Anterior cingulate cortex (tissue), 58 donors: Measurements from ENCODE around the gene WWOX.

Experiments used
- DNase-seq, 58 donors: peaks; one replicate each; lab custom pipeline; 2025; lab: John Stamatoyannopoulos, UW

WWOX gene

DNA sequence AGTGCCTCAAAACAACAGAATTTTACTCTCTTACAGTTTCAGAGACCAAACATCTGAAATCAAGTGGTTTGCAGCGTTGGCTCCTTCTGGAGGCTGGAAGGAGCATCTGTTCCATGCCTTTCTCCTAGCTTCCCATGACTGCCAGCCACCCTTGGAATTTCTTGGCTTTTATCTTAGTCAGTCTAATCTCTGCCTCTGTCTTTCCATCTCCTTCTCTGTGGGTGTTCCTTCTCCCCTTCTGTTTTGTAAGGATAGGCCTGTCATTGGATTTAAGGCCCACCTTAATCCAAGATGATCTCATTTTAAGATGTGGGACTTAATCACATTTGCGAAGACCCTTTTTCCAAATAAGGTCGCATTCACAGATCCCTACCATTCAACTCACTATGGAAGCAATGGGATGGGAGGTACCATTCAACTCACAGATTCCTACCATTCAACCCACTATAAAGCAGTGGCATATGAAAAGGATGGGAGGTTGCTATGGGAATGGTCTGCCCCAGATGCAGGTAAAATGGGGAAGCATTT, 321.8 kb downstream of the WWOX start:
- no peak for DNase-seq

DNA sequence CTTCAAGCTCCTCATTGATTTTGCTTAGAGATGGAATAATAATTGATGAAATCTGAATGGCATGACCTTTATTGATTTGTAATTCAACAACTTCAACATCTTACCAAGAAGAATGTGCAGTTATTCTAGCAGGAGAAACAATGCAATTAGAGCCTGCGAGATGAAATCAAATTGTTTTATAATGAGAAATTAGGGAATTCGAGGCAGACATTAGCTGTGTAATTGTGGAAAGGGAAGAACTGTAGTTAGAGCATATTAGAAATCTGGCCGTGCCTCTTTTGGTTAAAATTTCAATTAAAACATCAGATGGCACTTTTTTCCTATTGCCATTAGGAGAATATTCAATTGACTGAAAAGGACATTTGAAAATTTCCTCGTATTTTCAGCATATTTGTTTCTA, 325.8 kb downstream of the WWOX start:
- DNase-seq, result no peak

DNA sequence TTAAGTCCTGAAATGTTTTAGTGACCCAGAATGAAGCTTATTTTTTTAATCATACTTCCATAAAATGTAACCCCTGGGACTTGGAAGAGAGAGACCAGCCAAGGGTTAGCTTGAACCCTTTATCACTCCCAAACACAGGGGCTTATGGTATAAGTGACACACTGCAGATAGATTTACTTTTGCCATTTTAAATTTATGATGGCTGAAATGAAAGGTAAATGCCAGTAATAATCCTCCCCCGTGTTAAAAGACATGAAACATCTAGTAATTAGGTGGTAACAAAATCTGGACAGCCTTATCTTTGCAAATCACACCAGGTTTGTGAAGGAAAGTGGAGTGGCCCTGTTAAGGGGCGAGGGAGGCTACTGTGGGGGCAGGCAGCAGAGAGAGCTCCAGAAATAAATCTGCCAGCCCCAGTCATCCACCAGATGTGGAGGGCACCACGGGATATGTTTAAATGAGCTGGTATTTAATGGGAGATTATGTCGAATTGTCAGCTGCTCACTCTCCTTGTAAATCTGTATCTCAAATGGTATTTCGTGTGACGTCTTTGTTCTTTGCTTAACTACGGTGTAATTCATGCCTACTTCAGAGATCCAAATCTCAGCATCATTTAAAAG, 326.5 kb downstream of the WWOX start:
- DNase-seq, result no peak

DNA sequence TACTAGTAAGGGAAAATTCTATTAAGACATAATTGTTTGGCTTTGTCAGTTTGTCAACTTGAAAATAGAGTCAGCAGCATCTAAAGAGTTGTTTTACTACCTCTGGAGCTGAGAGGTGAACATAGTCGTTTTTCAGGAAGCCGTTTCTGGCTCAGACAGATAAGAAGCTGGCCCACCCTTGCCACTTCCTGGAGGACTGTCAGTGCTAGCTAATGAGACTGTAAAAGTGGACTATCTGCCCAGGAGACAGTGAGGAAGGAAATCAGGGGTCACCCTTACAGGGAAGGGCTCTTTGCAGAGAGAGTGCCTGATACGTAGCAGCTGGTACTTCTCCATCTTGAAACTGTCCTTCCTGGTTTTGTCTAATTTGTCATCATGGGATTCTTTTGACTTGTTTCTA, 328.7 kb downstream of the WWOX start:
- no peak for DNase-seq

DNA sequence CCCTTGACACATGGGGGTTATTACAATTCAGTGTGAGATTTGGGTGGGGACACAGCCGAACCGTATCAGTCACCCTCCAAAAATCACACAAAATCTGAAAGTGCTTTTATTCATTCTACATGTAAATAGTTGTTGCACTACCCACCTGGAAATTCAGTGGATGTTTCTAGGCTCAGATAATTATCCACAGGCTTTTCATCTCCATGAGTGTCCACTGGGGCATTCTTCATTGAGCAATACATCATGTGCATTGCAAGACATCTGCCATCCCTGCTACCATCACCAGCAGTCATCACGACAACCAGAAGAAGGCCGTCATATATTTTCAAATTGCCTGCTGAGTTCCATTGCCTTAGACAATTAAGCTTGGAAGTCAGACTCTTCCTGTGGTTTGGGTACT, 330.8 kb downstream of the WWOX start:
- DNase-seq, result no peak

DNA sequence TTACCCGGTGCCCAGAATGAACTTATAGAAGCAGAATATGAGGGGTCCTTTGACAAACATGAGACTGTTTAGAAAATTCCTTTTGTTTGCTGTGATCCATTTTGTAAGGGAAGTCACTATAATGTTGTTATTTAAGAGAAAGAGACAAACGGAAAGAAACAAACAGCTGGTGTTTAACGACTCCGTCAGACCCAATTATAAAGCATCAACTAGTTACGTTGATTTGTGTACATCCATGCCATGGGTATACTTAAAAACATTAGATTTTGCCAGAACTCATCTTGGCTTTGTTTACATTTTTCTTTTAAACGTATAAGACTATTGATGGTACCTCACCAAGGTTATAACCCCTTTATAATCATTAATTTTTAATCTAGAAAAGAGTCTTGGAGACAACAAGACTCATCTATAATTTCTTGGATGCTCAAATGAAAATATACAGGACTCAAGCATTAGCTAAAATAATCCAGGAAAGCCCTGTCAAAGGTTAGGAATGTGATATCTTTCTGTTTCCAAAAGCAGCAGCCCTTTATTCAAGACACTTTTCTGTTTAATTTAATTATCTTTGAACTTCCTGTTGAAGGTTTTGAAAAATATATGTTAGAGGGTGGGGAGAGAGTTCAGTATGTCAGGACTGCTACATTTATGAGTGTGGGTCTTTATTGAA, 331.7 kb downstream of the WWOX start:
- no peak for DNase-seq

DNA sequence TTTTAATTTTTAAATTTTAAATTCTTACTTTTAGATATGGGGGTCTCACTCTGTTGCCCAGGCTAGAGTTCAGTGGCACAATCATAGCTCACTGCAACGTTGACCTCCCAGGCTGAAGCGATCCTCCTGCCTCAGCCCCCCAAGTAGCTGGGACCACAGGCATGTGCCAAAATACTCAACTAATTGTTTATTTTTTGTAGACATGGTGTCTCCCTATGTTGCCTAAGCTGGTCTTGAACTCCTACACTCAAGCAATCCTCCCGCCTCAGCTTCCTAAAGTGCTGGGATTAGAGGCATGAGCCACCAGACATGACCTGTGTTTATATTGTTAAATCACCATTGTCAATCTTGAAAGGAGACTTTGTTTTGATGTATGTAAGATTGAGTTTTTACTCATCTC, 332.2 kb downstream of the WWOX start:
- no peak for DNase-seq

DNA sequence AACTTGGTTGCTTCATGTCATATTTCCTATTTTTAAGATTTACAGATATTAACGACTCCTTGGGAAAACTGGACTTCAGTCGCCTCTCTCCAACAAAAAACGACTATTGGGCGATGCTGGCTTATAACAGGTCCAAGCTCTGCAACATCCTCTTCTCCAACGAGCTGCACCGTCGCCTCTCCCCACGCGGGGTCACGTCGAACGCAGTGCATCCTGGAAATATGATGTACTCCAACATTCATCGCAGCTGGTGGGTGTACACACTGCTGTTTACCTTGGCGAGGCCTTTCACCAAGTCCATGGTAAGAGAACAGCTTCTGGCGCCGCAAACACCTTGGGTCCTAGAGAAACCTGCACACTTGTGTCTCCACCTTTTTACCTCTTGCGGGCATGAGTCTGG, 333.0 kb downstream of the WWOX start:
- no peak for DNase-seq

DNA sequence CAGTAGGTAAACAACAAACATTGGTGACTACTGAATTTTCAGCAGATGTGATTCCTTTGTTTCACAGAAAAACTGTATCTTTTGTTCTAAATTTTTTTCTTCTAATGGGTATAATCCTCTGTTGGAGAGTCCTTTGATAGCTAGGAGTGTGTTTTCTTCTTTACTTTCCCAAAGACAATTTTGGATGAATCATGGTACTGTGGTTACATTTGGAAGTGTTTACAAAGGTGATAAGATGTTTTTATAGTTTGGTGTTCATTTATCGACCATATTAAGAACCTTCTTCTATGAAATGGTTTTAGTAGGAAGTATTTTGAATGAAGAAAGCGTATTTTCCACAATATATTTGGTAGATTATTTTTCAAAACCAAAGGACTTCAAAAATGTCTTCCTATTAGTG, 333.7 kb downstream of the WWOX start:
- DNase-seq, result no peak

DNA sequence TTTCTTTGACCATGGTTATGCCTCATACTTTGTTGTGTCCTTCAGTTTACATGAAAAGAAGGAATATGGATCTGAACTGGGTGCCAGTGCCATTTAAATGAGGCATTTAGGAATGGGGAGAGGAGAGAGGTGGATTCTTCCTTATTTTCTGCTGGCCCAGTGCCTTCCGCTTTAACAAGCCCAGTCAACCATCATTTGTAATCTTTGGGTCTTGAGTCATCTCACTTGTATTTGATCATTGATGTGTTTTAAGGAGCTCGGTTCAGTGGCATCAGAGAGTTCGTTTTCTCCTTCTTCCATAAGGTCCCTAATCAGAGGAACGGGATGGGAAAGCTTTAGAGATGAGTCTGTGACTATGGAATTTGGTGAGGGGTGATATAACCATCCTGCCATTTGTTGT, 334.9 kb downstream of the WWOX start:
- DNase-seq, result no peak

DNA sequence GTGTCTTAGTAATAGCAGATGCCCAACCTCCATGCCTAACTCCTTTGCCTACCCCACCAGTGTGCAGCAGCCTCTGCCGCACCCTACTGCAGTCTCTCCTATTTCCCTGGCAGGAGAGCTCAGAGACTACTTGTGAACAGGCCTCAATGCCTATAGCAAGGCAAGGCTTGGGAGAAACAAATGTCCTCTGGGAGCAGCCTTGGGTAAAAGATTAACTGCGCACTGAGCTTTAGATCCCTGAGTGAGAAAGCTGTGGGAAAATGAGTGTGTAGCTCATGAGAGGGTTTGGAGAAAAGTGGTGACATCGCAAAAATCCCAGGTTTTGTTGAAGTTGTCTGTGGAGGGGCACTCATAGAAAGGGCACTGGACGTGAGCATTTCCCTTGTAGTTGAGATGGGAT, 335.8 kb downstream of the WWOX start:
- DNase-seq, result no peak

DNA sequence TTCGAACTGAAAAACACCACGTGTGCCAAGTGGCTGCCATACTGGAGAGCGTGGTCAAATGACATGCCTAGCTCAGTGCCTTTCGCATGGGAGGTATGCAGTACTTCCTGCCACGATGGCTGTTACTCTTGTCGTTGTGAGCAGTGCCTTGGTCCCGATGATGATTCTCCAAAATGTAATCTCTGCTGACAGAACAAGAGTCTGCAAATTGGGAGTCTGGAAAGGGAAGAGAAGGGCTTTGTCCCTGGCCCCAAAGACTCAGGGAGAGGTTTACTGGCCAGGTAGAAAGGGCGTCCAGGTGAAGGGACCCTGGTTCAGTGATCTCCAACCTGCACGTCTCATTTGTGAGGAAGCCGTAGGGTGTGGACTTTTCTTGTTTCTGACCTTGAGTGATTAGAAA, 336.6 kb downstream of the WWOX start:
- no peak for DNase-seq

DNA sequence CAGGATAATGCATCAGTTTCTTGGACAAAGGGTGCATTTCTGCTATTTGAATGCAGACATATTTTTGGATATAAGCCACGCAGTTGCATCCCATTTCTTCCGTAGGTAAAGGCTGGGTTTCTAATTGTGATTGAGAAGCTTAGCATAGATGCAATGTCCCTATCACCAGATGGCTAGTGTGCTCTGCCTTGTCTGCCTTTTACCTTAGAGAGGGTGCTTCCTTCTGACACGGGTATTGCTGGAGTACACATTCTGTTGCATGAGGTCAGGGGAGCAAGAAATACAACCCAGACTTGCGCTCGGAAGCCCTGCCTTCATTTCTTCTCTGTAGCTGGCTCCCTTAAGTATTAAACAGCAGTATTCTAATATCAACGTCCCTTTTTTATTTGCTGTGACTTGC, 337.4 kb downstream of the WWOX start:
- no peak for DNase-seq

DNA sequence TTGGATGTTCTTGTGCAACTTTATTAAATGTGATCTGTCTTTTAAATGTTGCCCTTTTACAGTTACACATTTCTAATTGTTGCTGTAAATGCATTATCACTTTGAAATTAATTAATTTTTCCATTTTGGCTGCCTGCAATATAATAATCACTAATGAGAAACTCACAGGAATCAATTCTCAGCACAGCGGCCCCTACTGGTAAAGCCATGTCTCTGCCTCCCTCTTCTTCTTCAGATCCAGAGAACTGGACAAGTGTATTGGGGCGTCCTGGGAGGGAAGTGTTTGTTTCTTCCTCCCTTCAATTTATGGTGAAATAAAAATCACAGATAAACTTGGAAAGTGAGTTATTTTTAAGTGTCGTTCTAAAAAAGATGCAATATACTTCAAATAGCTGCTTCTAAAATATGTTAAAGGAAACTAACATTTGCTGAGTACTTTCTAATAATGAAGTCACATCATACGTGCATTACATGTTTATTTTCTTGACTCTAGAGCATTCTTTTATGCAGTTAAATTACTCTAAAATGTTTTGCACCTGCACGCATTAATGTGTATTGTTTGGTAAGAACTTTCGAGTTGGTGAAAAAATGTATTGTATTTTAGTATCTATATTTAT, 338.0 kb downstream of the WWOX start:
- peak in 18 of 58 donors; percentile 1 to 33 (median 6) for DNase-seq

DNA sequence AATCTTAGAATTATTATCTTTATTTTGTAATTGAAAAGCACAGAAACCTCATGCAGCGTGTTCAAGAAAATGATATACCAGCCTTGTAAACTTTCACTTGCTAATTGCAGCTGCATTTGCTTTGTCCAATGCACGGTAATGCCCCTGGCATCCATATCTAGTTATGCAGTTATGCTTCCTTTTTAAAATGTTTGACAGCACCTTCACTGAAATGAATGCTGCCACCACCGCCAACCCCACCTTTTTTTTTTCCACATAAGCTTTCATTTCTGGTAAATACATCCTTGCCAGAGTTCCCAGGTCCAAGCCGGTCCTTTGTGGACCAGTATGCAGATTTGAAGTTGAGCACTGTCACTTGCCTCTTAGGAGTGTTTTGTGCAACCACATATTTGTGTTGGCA, 338.8 kb downstream of the WWOX start:
- no peak for DNase-seq

DNA sequence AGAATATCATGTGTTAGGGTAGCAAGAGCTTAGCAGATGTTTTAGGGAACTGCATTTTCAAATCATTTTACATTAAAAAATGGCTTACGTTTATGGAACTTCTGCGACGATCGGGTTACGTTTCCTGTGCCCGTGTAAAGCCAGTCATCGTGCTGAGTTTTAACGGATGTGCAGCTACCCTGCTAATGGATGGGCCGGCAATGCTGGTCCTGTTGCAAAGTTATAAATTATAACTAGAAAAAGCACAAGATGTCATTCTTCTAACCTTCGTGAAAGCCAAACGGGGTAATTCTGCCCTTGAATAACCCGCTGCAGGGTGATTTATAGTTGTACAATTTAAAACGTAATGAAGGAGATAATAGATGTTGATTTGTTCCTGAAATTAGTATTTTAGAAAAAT, 339.2 kb downstream of the WWOX start:
- no peak for DNase-seq

DNA sequence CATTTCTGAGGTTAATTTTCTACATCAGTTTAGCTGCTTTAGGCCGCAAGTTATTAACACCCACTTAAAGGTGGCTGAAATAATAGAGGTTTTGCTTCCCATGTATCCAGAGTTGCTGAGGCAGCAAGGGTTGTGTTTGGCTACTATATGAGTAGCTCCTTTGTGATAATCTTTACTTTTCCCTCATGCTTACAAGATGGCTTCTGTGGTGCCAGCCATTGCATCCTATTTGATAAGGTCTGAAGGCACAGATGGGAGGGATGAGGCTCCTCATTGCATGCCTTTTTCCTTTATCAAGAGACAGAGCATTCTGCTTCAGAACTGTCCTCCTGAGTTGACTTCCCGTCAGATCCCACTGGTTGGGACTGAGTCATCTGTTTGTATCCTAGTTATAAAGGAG, 340.2 kb downstream of the WWOX start:
- DNase-seq, result no peak

DNA sequence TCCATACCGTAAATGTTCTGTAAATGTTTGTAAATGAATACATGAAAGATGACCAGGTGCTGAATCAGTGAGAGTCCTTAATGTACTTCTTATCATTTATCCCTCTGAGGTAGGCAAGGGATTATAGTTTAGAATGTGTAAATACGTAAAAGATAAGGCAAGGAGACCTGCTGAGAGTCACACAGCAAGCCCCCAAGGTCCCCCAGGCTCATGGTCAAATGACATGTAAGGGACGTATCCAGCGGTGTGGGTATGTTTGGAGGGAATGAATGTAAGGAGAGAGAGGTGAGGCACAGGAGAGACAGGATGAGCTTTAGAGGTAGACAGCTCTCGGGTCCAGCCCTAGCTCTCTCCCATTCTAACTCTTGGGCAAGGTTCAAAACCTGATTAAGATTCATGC, 341.8 kb downstream of the WWOX start:
- no peak for DNase-seq

DNA sequence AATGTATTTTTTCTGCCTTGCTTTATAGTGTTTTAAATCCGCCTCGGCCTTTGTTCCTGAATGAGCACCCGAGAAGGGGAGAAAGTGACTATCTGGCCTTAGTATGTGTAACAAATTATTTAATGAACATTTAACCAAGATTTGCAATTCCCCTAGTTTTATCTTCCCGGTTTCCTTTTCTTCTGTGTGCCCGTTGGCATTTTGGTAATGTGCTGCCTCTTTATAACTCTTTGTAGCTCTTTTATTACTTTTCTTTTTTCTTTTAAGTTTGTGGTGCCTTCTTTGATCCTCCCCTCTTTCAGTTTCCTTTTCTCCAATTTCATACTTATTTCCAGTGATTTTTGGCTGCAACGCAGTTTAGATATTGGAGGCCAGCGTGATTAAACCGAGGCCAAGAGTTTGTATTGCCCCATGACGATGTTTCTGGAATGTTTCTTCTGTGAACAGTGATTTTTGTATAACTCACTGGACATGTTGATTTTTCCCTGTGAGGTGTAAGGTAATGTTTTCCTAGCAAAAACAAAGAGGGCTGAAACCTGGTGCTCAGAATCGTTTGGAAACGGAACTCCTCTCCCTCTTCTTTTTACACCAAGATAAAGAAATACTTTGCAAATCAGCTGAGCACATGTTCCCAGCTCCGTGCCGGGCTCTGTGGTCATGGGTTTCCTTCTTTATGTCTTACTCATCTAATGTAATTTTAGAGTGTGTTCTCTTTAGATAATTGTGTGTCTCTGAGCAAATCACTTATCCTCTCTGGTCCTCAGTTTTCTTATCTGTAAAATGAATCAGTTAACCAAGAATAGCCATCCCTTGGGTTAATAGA, 344.3 kb downstream of the WWOX start:
- DNase-seq, result no peak

DNA sequence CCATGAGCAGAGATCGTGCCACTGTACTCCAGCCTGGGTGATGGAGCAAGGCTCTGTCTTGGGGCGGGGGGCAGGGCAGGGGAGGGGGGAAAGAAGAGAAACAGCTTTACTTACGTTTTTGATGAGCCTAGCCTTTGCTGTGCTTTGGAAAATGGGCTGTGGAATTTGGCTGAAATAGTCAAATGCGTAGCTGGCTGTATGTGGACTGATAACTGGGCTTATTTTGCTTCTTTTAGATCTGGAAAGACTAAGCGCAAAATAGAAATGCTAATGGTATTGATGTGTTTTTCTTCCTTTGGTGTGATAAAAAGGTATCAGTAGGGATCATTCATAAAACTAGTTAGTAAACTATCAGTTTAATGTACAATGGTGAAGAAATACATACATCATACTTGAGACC, 346.4 kb downstream of the WWOX start:
- DNase-seq, result no peak

DNA sequence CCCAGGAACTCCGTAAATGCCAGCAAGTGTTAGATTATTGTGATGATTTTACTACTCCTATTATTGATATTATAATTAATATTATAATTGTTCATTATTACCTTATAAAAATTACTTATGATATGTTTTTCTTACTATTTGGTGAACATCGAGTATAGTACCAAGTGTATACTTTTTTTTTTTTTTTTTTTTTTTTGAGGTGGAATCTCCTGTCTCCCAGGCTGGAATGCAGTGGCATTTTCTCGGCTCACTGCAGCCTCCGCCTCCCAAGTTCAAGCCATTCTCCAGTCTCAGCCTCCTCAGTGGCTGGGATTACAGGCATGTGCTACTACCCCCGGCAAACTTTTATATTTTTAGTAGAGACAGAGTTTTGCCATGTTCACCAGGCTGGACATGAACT, 347.0 kb downstream of the WWOX start:
- no peak for DNase-seq
